NCI-H82 (cell line): Measurements from ENCODE around the gene DPF3.
A peak's percentile ranks its signal among the peaks of the same experiment; 100 is the strongest.

Experiments used
- DNase-seq: peaks from one replicate; lab custom pipeline; 2025; lab: John Stamatoyannopoulos, UW

The DPF3 gene

DNA sequence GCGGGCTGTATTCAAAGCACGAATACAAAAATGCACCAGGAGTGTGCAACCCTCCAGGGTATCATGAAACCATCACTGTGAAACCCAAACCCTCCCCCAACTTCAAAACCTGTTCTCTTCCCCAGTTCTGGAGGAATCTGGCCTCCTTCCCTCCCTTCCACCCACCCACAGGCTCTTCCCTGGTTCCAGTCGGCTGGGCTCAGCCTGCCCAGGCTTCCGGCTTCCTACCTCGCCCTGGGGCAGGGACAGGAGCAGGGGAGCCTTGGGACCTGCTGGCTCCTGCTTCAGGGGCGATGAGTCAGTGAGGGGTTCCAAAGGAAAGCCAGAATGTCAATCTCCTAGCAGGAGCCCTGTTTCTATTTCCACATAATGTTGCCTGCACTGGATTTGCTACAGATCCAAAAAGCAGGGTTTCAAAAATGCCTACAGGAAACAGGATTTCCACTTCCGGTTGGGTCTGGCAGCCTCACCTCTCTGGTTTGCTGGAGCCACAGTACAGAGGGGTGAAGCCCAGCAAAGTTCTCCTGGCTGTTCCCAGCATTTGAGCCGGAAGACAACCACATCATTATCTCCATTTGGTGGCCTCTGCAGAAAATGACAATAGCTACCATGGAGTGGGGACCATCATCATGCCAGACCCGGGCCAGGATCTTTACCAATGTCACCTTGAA lies 278.3 kb downstream of the DPF3 start:
- DNase-seq, result no peak

DNA sequence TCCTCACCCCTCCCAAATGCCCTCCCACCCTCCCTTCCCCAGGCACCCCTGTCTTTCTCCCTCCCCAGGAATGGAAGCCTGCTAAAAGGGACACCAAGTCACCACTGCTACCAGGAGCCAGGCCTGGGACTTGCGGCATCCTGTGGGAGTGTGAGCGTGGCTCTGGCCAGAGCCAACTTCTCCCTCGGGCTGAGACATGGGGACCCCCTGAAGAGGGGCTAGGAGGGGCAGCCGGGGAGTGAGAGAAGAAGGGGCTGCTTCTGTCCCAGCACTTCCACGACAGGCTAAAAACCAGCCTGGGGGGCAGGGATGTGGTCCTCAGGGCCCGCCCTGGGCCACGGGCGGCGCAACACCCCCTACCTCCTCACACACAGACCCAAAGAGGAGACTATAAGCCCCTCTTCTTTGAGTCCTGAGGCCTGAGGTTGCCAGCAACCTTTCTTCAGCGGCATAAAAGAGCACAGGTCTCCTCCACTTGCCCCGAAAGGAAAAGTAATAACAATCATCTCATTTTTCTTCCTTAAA lies 278.9 kb downstream of the DPF3 start:
- no peak for DNase-seq

DNA sequence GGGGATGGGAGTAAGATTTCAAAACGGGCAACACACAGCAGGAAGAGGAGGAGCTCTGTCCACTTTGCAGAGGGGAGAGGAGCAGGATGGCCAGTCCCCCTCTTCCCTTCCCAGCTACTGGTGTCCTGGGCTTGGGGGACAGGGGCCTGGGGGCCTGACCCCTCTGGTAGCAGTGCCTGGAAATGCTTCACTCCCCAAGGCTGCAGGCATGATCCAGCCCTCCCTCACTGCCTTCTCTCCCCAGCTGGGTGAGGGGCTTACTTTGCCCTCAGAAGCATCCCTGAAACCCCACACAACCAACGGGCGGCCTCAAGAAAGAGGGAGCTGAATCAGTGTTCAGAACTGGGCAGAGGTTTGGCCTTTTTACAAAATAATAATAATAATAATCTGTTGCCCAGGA lies 279.5 kb downstream of the DPF3 start:
- no peak for DNase-seq

DNA sequence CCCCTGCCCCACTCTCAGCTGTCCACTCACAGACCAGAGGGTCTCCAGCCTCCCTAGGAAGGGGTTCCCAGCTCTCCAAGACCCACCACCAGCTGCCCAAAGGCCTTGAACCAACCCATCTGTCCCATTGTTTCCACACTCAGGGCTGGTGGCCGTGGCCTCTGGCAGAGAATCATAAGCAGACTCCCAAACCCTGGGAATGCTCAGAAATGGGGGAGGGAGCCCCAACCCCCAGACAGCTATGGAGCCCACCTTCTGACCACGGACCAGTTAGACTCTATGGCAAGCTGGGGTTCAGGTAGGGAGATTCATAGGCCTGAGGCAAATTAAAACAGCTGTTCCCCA lies 280.0 kb downstream of the DPF3 start:
- DNase-seq, result no peak

DNA sequence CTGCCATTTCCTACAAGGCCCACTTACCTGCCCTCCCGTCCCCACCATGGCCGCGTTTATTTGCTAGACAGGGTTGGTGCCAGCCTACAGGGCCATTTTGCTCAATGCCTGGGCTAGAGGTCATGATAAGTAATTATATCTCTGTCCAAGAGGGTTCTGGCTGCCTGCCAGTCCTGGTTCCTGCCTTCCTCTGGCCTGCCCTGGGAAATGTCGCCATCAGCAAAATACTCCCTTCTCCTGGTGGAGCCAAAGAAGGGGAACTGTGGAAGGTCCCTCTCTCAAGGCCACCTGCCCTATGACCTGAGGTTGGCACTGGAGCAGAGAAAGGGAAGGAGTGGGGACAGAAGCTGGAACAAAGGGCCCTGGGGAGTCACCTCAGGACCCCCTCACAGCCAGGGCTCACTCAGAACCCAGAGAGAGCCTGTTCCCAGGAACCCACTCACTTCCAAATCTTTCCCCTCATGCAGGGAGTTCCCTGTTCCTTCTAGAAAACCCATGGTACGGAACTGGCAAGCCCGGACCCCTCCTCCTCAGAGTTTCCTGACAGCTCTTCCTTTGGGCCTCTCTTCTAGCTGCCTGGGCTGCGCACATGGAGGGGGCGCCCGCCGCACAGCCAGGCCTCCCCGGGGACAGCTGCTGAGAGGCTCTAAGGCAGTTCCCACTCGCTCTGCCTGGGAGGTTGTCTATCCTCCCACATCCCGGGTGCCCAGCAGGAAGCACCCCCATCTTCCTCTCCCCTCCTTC lies 280.5 kb downstream of the DPF3 start:
- DNase-seq, result no peak

DNA sequence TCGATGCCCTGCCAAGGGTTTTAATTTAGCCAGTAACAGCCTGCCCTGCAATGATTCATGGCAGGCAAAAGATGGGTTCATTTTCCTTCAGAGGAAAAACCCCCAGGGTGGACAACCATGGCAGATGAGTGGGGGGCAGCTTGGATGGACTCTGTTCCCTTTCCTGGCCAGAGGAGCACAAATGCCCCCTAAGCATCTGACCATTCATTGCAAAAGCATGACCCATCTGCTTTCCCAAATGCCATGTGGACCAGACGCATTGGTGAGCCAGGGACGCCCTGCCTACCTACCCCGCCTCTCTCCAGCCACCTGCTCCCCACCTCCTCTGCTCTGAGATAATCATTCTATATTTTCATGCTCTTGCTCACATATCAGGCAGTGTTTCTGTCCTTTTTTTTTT lies 281.9 kb downstream of the DPF3 start:
- DNase-seq, result no peak

DNA sequence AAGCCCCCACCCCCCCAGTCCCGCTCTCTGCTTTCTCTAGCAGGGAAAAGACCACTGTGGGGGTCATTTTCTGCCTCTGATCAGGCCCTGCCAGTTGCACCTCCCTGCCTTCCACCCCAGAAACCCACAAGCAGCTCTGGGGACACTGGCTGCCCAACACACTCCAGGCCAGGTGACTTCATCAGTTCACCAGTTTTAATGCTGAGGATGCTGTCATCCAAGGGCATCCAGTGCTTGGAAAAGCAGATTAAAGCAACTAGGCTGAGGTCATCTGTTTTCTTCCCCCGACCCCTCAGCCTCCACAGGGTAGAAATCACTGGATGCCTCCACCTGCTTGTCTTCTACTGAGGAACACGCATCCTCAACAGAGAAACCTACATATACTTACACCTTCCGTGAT lies 282.4 kb downstream of the DPF3 start:
- no peak for DNase-seq

DNA sequence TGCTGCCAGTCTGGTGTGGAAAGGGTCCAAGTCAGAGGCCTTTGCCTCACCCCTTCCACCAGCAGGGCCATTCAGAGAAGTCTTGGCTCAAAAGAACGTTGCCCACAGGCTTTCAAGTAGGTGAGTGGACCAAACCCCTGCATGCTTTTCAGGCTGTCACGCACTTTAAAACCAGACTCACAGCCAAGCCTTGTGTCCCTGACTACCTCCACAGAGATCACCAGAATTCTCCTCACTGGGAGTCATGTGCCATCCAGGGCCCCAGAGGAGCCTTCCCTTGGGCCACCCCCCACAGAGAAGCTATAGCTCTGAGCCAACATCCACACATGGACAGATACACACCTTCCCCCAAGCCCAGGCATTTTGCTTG lies 283.1 kb downstream of the DPF3 start:
- no peak for DNase-seq

DNA sequence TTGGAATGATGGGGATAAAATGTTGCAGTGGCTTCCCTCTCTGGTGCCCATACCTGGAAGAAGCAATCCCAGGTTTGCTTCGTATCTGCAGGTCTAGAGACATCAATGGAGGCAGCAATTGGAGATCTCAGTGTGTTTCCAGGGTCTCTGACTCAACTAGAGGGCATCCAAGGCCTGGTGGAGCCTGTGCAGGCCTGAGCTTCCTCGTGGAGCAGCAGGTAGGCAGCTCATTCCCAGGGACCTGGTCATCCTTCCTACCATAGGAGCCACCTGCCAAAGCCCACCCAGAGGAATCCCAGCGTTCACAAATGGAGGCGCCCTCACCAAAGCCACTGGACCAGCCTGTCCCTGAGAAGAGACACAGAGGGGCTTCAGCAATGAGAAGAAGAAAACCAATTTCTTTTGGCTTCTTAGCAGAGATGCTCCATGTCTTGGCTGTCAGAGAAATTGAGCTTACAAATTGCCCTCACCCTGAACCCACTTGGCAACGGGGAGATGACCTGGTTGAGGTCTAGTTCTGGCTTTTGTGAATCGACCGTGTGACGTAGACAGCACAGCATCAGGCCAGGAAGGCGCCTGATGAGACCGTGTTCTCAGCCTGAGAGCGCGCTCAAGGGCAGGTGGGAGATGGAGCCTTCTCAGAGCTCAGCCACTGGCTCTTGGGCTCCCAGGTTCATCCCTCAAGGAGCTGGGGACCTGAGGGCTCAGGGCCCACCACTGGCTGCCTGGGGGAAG lies 283.6 kb downstream of the DPF3 start:
- no peak for DNase-seq

DNA sequence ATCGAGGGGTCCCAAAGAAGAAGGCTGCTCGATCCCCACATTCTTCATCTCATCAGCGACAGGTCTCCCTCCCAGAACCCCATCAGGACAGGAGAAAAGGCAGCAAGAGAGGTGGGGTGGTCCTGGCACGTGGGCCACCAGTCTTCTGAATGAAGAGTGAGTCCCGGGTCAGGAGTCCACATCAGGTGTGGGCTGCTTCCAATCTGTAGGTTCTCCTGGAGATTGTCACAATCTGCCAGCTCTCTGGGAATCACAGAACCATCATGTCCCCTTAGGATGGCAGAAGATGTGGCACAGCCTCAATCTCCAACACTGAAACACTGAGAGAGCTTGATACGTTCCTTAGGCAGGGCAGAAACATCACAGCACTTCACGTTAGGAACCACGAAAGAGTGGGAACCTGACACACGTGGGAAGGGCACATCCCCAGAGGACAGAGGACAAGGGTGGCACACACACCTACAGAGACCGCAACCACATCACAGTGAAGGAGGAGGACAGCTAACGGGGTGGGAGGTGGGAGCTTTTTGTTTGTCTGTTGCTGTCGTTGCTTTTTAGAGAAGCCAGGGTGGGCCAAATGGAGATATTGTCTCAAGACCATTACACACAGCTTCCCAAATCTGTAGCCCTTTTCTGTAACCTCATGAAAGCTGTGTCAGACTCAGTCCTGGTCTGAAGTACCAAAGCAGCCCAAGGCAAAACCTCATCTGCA lies 284.5 kb downstream of the DPF3 start:
- no peak for DNase-seq

DNA sequence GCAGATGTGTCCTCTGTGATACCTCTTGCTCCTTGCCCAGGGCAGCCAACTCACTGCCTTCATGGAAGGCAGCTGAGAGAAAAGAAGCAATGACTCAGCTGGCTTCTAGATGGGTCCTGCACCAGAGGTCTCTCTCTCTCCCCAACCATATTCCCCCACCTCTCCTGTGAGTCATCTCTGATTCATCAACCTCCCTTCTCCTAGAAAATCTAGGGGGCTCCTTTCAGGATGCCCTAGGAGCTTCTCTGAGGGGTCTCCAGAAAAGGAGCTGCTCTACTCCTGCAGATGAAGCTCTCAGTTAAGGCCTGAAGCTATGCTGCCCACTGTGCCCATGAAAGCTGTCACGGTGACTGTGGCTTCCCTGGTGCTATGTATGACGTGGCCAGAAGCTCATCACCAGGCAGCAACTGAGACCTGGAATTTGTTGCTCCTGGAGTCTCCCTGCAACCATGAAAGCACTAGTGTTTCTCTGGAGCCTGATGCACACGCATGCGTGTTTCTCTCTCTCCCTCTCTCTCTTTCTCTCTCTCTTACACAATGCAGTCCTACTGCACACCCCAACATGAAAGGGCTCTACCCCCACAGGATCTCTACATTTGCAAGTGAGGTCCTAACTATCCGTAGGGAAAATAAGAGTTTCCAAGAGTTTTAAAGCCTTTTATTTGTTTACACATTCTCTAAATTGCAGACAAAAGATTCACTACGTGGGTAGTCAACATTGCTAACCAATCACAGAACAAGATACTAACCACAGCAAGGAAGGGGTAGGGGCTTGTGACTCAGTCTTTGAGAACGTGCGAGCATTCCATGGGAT lies 285.3 kb downstream of the DPF3 start:
- DNase-seq, result no peak

DNA sequence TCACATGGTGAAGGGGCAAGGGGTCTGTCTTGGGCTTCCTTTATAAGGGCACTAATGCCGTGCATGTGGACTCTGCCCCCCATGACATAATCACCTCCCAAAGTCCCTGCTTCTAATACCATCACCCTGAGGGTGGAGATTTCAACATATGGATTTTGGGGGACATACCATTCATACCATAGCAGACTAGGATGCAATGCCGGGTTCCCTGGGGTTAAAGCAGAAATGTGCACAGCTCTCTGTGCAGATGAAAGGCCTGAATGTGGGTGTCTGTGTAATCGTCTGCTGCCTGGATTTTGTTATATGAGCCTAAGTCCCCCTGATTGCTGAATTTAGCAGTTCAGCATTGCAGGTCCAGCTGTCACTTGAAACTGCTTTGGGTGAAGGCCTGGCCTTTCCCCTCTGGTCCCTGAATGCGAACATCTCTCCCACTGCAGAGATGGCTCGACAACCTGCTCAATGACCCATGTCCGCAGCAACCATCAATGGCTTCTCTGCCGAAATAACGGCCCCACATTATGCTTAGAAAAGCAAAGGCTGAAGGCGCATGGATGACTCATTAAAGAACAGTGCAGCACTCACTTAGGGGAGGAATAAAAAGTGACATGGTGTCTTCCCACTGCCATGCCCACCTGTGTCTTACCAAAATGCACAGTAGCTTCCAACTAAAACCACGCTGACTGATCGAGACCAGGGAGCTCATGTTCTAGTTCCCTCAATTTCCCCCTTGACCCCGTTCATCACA lies 286.3 kb downstream of the DPF3 start:
- peak; percentile 65 for DNase-seq

DNA sequence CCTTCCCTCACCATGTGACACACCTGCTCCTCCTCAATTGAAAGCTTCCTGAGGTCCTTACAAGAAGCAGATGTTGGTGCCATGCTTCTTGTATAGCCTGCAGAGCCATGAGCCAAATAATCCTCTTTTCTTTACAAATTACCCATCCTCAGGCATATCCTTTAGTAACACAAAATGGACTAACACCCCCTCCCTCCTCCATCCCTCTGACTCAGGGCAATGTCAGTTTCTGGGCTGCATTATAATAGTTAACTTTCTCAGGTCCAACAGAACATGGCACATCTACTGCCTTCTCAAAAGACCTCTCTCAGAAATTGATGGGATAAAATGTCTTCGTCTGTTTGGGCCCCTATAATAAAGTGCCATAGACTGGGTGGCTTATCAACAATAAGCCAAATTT lies 287.0 kb downstream of the DPF3 start:
- DNase-seq, result no peak

DNA sequence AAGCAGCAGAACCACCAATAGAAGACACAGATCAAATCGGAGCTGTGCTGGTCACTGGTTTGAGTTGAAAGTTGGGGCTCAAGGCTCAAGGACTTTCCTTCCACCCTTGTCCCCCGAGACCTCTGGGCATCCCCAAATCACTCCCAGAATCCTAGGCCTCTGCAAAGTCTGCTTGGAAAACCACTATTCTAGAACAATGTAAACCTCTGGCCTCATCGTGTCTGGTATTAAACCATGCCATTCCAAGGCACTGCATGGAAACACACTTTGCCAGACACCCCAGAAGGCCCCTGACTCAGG lies 288.0 kb downstream of the DPF3 start:
- no peak for DNase-seq

DNA sequence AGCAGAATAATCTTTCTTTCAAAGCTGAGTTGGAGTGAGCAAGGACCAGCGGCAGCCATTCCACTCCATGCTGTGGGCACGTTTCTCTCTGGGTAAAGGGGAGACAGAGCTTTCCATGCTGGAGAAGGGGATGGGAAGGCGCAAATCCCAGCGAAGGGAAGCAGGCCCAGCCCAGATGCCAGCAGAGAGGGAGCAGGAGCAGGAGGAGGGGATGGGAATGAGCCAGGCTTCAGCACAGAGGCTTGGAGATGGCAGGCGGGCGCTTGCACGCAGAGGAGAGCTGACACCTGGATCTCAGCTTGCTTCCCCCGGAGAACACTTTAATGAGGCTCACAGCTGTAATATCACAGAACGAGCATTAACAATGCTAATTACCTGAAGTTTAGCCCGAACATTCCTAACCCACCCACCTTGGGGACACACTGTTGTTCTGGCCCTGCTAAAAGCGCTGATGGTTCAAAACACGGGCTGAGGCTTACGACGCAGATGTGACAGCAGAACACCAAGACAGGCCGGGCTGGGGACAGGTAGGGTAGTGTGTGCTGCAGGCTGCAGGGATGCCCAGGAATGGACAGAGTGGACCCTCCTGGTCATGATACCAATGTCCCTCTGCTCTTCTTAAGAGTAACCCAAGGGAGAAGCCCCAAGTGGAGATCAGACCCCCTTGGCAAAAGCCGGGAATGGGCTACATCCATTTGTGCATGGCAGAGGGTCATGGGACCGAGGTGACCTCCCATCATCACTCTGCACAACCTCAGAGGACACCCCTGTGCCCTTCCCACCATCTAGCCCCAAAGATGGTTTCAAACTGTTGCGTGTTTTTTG lies 288.6 kb downstream of the DPF3 start:
- DNase-seq, result no peak

DNA sequence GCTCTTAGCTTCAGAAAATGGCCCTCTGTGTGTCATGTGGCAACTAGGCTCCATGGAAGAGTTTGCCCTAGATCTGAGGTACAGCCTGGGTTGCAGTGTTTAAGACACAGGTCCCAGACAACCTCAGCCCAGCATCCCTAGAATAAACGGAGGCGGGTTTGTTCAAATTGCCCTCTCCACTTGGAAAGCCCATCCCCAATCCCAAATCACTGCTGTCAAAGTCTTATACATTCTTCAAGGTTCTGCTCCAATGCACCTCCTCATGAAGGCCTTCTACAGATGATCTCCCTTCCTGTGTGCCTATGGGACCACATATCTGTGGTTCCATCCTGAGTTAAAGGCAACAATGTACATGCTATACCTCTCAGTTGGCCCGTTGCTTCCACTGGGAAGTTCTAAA lies 289.8 kb downstream of the DPF3 start:
- no peak for DNase-seq

DNA sequence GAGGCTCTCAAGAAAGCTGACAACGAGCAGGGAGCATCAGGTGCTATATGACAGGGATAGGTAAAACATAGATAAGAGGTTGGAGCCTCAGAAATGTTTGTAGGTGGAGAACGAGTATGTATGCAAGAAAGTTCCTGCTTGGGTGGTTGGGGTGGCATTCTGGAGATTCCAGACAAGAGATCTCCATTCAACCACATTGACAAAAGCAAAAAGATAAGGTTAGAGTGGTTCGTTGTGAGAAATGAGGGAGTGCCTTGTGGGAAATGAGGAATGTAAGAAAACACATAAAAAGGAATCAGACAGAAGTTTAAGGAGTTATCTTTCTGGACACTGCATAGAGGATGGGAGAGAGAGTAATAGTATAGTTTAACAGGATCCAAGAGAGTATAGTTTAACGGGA lies 290.3 kb downstream of the DPF3 start:
- DNase-seq, result no peak

DNA sequence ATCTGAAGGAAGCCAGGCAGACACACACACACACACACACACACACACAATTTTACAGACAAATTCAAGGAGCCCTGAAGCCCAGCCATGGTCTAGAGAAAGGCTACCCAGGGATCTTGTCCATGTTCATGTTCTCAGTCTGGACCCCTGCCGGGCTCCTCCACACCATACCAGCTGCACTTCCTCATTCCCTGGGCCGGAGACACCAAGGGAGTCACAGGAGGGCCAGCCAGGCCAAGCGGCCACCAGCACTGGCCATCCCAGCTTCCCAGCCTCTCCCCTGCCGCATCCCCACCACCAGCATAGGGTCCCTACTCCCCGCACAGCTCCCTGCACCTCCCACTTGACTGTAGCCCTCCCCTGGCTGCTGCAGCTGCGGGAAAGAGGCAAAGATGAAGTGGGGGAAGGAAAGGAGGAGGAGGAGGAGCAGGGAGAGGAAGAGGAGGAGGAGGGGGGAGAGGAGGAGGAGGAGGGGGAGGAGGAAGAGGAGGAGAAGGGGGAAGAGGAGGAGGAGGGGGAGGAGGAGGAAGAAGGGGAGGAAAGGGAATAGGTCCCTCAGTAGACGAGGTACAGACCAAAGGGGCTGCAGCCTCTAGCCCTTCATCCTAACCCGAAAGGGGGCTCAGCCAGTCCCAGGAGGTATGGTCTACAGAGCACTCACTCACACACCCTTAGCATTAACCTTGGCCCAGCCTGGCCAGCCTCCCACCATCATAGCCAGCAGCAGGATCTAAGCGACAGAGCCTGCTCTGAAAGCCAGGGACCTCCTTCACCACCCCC lies 293.2 kb downstream of the DPF3 start:
- no peak for DNase-seq
